NCI-H1048 (cell line): Measurements from ENCODE around the gene MYEOV.

Source experiments
- DNase-seq: peaks from one replicate; lab custom pipeline; 2025; lab: John Stamatoyannopoulos, UW

The MYEOV gene

DNA sequence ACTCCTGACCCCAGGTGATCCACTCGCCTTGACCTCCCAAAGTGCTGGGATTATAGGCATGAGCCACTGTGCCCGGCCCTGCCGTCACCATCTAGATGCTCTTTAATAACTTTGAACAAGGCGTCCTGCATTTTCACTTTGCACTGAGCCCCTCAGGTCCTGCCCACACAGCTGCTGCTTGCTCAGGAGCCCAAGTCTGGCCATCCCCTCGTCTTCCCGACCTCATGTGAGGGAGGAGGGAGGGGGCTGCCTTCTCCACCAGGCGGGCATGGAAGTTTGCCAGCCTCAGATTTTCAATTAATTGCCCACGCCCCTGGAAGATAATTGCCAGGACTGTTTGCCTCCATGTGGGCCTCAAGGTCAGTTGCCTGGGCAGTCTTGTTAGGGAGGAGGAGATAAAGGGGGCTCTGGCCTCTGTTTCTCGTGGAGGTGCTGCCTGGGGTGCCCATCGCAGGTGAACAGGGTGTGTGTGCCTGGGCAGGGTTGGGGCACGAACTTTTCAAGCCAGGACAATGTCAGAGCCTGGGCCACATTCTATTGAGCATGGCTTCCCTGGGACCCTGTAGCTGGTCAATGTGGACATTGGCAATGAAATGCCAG is 27.9 kb upstream of the MYEOV start:
- DNase-seq = no peak

GRCh38 chr11:69267395-69267805 is 26.6 kb upstream of the MYEOV start:
- no peak for DNase-seq

DNA sequence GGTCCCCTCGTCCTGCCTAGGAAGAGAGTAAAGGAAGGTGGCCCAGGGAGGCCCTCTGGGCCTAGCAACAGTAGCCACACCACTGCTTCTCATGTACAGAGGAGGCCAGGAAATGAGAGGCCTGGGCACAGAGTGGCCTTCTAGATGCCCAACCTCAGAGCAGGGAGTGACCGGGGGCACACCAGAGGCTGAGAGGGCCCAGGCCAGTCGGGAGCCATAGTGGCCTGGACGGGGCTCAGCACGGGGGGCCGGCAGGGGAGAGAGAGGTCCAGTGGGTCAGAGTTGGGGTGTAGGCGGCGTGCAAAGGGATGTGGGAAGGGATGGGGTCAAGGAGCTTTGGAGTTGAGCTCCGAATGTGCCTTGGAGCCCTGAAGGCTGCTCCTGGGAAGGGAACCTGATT is 25.0 kb upstream of the MYEOV start:
- no peak for DNase-seq

GRCh38 chr11:69269388-69269787 is 24.6 kb upstream of the MYEOV start:
- no peak for DNase-seq

- no peak for DNase-seq
Measured at GRCh38 chr11:69269926-69270697, 23.8 kb upstream of the MYEOV start.

DNA sequence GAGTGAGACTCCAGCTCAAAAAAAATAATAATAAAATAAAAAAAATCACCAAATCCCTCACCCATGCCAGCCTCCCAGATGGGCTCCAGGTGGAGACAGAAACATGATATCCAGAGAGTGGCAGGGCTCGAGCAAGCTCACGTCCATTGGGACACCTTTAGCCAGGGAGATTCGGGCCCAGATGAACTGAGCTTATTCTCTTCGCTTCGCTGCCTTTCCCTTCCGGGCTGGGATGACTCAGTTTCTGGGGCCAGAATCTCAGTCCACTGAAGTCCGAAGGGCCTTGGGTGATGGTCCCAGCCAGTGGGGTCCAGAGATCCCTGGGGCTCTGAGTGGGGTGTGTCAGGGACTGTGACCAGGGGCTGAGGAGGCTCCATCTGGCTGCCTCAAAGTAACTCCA is 23.0 kb upstream of the MYEOV start:
- DNase-seq = no peak

- no peak for DNase-seq
Measured at GRCh38 chr11:69272055-69272454, 21.9 kb upstream of the MYEOV start.

GRCh38 chr11:69272831-69273485 is 21.0 kb upstream of the MYEOV start:
- no peak for DNase-seq

DNA sequence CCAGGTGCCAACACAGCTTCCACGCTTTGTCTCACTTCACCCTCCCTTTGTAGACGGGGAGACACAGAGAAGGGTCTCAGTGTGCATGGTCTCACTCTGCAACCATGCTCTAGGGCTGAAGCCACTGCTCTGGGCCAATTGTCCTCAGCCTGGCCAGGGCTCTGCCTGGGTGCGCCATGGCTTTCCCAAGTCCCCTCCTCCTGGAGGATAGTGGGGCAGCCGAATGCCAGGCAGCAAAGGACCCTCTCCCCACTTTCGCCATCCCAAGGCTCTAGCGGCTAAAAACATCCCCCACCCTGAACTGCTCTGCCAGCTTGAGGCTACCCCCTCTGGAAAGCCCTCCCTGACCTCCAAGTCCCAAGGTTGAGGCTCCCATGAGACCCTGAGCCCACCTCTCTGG is 20.4 kb upstream of the MYEOV start:
- no peak for DNase-seq

DNA sequence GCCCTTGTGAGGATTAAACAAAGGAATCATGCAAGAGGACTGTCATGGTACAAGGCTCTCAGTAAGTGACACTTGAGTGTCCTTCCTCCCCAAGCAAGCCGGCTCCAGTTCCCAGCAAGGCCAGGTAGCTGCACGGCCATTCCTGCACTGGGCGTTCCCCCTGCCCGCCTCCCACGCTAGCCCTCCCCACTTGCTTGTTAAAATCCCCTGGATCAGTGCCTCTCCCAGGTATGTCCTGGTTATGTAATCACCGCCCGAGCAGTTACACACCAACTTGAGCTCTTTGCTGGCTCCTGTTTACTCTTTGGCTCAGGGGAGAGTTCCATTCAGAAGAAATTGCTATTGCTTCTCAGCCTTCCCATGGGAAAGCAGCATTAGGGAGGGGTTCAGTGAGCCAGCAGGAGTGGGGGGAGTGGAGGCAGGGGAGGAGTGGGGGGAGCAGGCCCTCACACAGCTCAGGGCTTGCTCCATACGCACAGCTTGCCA is 19.4 kb upstream of the MYEOV start:
- no peak for DNase-seq

- no peak for DNase-seq
Measured at GRCh38 chr11:69275178-69275577, 18.8 kb upstream of the MYEOV start.

- no peak for DNase-seq
Measured at GRCh38 chr11:69276165-69276564, 17.8 kb upstream of the MYEOV start.

DNA sequence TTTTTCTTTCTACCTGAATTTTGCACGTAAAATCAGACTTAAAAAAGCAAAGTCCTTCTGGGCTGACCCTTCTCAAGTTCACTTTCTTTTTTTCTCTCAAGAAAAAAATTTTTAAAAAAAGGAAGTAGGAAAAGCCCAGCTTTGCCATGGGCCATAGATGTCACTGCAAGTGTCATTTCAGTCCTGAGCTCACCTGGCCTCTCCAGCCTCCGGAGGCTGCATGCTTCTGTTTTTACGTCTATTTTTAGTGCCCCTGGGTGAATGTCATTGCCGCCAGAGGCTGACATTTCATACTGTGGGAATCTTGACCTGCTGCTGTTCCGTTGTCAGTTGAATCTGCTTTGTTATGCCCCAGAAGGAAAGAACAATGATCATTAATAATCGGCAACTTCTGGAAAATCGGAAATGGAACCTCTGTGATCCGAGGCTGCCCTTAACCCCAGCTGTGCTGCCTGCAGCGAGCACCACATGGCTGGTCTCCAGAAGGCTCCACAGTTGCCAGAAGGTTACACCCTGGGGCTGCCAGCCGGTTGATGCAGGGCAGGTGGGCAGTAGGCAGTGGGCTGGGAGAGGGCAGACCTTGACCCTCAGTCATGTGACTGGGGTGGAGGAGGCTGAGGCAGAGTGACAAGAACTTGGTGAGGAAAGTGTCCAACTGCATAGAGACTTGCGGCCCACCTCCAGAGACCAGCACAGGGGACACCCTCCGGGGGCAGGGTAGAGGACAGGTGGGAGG is 16.7 kb upstream of the MYEOV start:
- no peak for DNase-seq

GRCh38 chr11:69278091-69278867 is 15.7 kb upstream of the MYEOV start:
- DNase-seq = no peak

- no peak for DNase-seq
Measured at GRCh38 chr11:69280451-69280850, 13.5 kb upstream of the MYEOV start.

GRCh38 chr11:69280994-69281393 is 13.0 kb upstream of the MYEOV start:
- DNase-seq = no peak

- DNase-seq = no peak
Measured at GRCh38 chr11:69283446-69283845, 10.5 kb upstream of the MYEOV start.

- no peak for DNase-seq
Measured at GRCh38 chr11:69284081-69284511, 9.9 kb upstream of the MYEOV start.

- no peak for DNase-seq
Measured at GRCh38 chr11:69285091-69285490, 8.9 kb upstream of the MYEOV start.

DNA sequence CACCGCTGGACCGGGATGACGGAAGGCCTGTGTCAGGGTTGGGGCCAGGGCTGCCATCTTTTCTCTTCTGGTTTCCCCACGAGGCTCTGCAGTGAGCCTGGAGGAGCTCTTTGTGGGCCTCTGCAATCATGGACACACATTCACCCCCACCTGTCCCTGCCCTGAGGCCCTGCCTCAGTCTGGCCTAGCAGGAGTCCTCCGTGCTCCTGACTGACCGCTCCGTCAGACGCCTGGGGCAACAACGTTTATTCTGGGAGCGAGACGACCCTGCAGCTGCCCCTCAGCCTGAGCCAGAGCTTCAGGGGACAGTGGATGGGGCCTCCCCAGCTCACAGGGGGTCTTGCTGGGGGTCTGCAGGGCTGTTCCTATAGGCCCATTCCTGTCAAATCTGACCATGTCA is 8.2 kb upstream of the MYEOV start:
- no peak for DNase-seq
